Thymus (tissue), 11 donors: ENCODE data around the gene MAZ. TPM values are rescaled to one million over a fixed set of nuclear protein-coding genes. Genes with fewer than 3 reads are reported as not detected.
"Not testable (repeated sequence)": the region's sequence is repeated elsewhere in the genome, so short reads cannot be mapped to it uniquely, and the experiment has no call there.

Experiments used
- DNase-seq, 9 donors: peaks; one replicate each; pipeline ENCODE4 v3.0.0-alpha.2; 2013; ENCODE audit warnings: low spot score in 9 of 9, low read depth in 6 of 9, missing footprints in 1 of 9
- H3K27ac ChIP-seq, 2 donors: one replicate each; pipeline ENCODE4 v1.5.1; 2013; ENCODE audit warnings: control low read depth in 1 of 2, low read depth in 1 of 2, low read length in 1 of 2, mild to moderate bottlenecking in 1 of 2, moderate library complexity in 1 of 2
- H3K27me3 ChIP-seq, 2 donors: one replicate each; pipeline ENCODE4 v1.5.1; 2013; ENCODE audit warnings: low read length in 1 of 2; ENCODE audit not compliant: control insufficient read depth in 2 of 2, insufficient read depth in 1 of 2
- H3K36me3 ChIP-seq, 2 donors: one replicate each; pipeline ENCODE4 v1.5.1; 2013; ENCODE audit warnings: low read length in 1 of 2, mild to moderate bottlenecking in 1 of 2, moderate library complexity in 1 of 2; ENCODE audit not compliant: control insufficient read depth in 2 of 2, insufficient read depth in 2 of 2
- H3K4me1 ChIP-seq, 2 donors: one replicate each; pipeline ENCODE4 v1.5.1; 2013; ENCODE audit warnings: low read length in 2 of 2; ENCODE audit not compliant: control insufficient read depth in 2 of 2, insufficient read depth in 2 of 2
- H3K4me3 ChIP-seq, 2 donors: one replicate each; pipeline ENCODE4 v1.5.1; 2013; ENCODE audit warnings: low read length in 2 of 2, control low read depth in 1 of 2, mild to moderate bottlenecking in 1 of 2
- H3K9me3 ChIP-seq, 2 donors: one replicate each; pipeline ENCODE4 v1.5.1; 2013; ENCODE audit warnings: low read length in 1 of 2, mild to moderate bottlenecking in 1 of 2; ENCODE audit not compliant: control insufficient read depth in 2 of 2, insufficient read depth in 1 of 2
- WGBS: extraction: QIAGEN DNeasy Blood & Tissue Kit; methylation state at CpG from one replicate; pipeline ENCODE4 v1.1.7; 2013; 5-methylcytosine and 5-hydroxymethylcytosine counted together
- polyA plus RNA-seq: library from polyadenylated mRNA; stranded (reverse); fragments of 200-250 nt; gene quantifications from one replicate; pipeline ENCODE4 v1.2.3, GENCODE V29; 2013
- total RNA-seq: library from RNA; stranded (reverse); fragments of 120-200 nt; gene quantifications from one replicate; pipeline ENCODE4 v1.2.4, GENCODE V29; 2013
- donor health status: healthy.

MAZ gene
- total and polyA plus RNA-seq, 2 donors: 178 to 192 TPM

DNA sequence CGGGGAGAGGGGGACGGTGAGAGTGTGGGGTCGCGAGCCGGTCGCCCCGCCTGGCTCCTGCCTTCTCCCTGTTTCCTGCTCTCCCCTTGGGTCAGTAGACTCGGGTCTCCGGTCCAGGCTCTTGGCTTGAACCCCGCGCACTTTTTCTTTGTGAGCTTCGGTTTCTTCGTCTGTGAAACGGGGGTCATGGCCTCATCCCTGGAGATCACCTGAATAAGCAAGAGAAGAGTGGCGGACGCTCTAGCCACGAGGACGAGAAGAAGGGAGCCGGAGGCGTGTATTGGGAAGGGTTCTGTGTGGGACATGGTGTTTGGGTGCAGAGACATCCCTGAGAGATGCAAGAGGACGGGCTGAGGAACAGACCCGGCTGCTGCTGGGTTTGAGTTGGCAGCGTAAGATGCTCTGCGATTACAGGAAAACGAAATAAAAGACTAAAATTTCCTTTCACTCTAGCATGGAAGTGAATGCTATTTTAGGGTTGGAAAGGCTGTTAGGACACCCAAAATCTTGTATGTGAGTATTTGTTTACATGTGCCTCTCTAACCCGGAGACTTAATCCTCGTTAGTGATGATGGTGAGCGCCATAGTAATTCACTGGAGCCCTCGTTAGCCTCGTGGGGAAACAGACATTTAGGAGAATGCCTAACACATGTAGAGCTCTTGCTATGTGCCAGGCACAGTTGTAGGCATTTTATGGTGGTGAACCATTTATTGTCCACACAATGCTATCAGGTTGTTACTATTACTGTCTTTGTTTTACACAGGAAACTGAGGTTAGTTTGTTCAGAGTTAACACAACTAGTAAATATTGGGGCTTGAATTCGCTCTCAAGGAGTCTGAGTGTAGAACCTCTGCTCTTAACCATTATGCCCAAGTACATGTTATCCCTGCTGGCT lies 15.1 kb upstream of the MAZ start:
- peak overlapping the region; percentile 72 to 77 for H3K4me3 ChIP-seq
- H3K27me3 ChIP-seq: no peaks in the 10 kb centered on the region
- peak overlapping the region; percentile 67 to 77 for H3K27ac ChIP-seq
- H3K36me3 ChIP-seq: peaks cover 6 to 30% of the 10 kb centered on the region in 2 donors
- 2% methylated on average over 31 of the region's 31 CpGs for WGBS
- H3K9me3 ChIP-seq: no peaks in the 10 kb centered on the region
- H3K4me1 ChIP-seq: peaks cover 18 to 41% of the 10 kb centered on the region in 2 donors
- peak in 1 of 9 donors; percentile 48 for DNase-seq

DNA sequence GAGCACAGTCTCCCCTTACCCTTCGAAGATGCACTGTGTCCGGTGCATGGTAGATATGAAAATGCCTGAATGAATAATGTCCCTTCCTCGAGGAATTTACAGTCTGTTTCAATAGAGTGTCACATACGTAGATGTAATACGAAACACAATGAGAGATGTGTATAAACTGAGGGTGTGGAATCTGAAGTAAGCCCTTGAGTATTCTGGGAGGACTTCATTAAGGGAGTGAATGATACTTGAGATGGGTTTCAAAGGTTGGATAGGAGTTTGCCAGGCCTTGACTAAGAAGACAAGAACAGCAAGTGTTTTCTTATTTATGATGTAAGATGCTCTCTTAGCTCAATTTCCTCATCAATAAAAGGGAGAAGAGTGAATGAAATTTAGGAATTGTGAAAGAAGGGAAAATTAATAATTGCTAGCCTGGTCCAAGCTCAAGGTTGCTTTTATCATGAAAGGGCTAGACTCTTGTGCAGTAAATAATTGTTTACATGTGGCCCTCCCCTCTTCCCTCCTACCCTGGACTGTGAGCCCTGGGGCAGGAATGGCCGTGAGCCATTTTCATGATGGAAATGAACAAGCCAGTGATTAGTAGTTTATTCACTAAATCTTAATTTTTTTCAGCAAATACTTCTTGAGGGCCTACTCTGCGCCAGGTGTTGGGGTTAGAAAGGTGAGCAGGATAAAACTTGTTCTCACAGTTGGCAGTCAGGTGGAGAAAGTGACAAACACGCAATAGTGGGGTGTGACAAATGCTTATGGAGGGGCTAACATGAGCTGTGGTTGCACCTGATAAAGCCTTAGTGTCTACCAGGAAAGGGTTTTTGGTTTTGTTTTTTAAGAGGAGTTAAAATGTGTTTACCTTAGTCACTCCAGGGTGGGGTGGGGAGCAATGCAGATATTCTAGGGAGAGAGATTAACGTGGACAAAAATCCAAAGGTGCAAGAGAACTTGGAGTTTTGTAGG lies 14.2 kb upstream of the MAZ start:
- Histone ChIP-seq H3K36me3 (peaks cover 16 to 40% of the 10 kb centered on the region in 2 donors), H3K4me1 (peaks cover 18 to 41% of the 10 kb centered on the region in 2 donors), H3K27ac (no peak overlapping the region), H3K4me3 (peak overlapping the region; percentile 72 to 77), H3K27me3 (no peaks in the 10 kb centered on the region), H3K9me3 (no peaks in the 10 kb centered on the region)
- WGBS: 86% methylated on average over 9 of the region's 9 CpGs
- no peak for DNase-seq

DNA sequence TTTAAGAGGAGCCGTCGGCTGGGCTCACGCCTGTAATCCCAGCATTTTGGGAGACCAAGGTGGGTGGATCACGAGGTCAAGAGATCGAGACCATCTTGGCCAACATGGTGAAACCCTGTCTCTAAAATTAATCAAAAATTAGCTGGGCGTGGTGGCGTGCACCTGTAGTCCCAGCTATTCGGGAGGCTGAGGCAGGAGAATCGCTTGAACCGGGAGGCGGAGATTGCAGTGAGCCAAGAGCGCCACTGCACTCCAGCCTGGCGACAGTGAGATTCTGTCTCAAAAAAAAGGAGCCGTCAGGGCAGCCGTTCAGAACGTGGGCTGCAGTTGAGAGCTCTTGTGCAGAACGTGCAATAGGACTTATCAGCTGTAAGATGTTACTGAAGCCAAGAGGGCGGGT lies 13.2 kb upstream of the MAZ start:
- H3K4me3 ChIP-seq, H3K9me3 ChIP-seq, DNase-seq, H3K27me3 ChIP-seq, H3K27ac ChIP-seq: not testable (repeated sequence)
- Histone ChIP-seq H3K4me1 (peaks cover 18 to 41% of the 10 kb centered on the region in 2 donors), H3K36me3 (peaks cover 26 to 50% of the 10 kb centered on the region in 2 donors)
- WGBS: 98% methylated on average over 18 of the region's 18 CpGs

DNA sequence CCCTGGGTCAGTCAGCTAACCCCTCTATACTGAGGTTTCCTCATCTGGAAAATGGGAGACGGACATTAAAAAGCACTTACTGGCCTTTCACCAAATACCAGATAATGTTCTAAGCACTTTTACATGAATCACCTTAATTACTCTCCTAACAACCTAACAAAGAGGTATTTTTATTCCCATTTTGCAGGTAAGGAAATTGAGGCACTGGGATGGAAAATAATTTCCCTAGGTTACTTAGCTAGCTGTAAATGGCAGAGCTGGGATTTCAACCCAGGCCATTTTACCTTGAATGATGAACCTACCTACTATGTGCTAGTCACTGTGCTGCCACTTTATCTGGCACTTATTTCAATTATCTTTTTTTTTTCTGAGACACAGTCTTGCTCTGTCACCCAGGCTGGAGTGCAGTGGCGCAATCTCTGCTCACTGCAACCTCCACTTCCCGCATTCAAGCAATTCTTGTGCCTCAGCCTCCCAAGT lies 12.1 kb upstream of the MAZ start:
- Histone ChIP-seq H3K36me3 (peaks cover 37 to 61% of the 10 kb centered on the region in 2 donors), H3K27me3 (no peaks in the 10 kb centered on the region), H3K4me3 (no peak overlapping the region), H3K4me1 (peaks cover 18 to 41% of the 10 kb centered on the region in 2 donors), H3K27ac (no peak overlapping the region), H3K9me3 (no peaks in the 10 kb centered on the region)
- no peak for DNase-seq
- WGBS: 98% methylated on average over 3 of the region's 3 CpGs

DNA sequence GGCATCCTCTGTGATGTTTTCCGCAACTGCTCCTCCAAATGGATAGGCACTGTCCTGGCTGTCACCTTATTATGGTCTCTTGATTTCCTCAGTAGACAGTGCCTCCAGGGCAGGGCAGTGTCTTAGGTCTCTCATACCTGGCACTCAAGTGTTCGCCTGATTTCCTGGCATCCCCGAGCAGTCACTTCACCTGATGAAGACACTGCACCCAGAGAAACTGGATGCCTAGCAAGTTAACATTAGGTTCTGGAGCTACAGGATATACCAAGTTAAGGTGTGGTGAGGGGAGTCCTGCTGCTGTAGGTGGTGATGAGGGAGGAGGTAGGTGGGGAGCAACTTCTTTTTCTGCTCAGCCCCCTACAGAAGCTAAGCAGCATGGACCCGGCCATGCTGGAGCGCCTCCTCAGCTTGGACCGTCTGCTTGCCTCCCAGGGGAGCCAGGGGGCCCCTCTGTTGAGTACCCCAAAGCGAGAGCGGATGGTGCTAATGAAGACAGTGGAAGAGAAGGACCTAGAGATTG lies 3.9 kb upstream of the MAZ start:
- Histone ChIP-seq H3K4me1 (peaks cover 11 to 20% of the 10 kb centered on the region in 2 donors), H3K36me3 (peaks cover 44 to 71% of the 10 kb centered on the region in 2 donors), H3K27ac (no peak overlapping the region), H3K9me3 (no peaks in the 10 kb centered on the region), H3K27me3 (no peaks in the 10 kb centered on the region), H3K4me3 (no peak overlapping the region)
- no peak for DNase-seq
- 97% methylated on average over 8 of the region's 8 CpGs for WGBS

DNA sequence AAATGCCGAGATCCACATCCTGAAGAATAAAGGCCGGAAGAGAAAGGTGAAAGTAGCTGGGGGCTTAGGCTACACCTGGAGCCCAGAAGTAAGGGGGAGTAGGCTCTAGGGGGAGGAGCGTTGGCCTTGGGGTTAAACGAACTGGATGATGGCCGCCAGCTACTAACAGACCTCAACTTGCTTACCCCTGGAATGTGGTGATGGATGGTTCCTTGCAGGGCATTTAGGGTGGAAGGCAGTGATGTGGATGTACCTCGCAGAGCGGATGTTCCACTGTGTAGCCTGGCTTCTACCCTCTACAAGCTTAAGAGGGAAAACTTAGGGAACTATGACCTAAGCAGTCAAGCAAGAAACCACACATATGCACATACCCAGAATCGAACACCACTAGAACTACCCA lies 2.3 kb upstream of the MAZ start:
- no peak for DNase-seq
- H3K9me3 ChIP-seq: no peaks in the 10 kb centered on the region
- peaks cover 17 to 34% of the 10 kb centered on the region in 2 donors for H3K4me1 ChIP-seq
- no peaks in the 10 kb centered on the region for H3K27me3 ChIP-seq
- peak overlapping the region; percentile 58 to 98 for H3K27ac ChIP-seq
- H3K36me3 ChIP-seq: peaks cover 37 to 71% of the 10 kb centered on the region in 2 donors
- 87% methylated on average over 8 of the region's 8 CpGs for WGBS
- peak overlapping the region in 1 of 2 donors; percentile 4 for H3K4me3 ChIP-seq

DNA sequence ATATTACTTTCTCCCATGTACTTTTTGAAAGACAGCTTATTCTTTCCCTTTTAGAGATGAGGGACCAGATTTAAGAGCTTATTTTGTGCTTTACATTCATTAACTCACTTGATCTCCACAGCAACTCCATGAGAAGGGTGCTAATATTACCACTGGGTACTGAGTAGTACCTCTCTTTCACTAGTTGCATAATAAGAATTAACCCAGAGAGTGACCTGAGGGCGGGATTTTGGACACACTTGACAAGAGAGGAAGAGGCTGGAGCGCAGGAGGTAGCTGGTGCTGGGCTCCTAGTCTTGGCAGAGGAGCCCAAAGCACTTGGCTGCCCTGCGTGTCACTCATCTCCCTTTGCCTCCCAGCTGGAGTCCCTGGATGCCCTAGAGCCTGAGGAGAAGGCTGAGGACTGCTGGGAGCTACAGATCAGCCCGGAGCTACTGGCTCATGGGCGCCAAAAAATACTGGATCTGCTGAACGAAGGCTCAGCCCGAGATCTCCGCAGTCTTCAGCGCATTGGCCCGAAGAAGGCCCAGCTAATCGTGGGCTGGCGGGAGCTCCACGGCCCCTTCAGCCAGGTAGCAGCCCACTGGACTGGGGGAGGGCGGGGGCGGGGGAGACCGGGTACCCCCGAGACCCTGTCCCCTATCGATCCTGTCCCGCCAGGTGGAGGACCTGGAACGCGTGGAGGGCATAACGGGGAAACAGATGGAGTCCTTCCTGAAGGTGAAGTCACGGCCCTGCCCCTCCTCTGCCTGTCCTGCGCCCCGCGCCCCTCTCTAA lies 1.7 kb upstream of the MAZ start:
- peak overlapping the region; percentile 80 to 86 for H3K4me3 ChIP-seq
- H3K4me1 ChIP-seq: peaks cover 20 to 40% of the 10 kb centered on the region in 2 donors
- no peaks in the 10 kb centered on the region for H3K9me3 ChIP-seq
- 28% methylated on average over 26 of the region's 26 CpGs for WGBS
- H3K27me3 ChIP-seq: no peaks in the 10 kb centered on the region
- peaks cover 37 to 71% of the 10 kb centered on the region in 2 donors for H3K36me3 ChIP-seq
- peak overlapping the region; percentile 98 for H3K27ac ChIP-seq
- peak in 1 of 9 donors; percentile 36 for DNase-seq
